Measurements from ENCODE around the gene LRP5. TPM values are rescaled to one million over a fixed set of nuclear protein-coding genes. Genes with fewer than 3 reads are reported as not detected.

LRP5 gene
- total RNA-seq, 4 donors from 2014 or later = 22.3 to 43.2 (median 33.8) TPM

DNA sequence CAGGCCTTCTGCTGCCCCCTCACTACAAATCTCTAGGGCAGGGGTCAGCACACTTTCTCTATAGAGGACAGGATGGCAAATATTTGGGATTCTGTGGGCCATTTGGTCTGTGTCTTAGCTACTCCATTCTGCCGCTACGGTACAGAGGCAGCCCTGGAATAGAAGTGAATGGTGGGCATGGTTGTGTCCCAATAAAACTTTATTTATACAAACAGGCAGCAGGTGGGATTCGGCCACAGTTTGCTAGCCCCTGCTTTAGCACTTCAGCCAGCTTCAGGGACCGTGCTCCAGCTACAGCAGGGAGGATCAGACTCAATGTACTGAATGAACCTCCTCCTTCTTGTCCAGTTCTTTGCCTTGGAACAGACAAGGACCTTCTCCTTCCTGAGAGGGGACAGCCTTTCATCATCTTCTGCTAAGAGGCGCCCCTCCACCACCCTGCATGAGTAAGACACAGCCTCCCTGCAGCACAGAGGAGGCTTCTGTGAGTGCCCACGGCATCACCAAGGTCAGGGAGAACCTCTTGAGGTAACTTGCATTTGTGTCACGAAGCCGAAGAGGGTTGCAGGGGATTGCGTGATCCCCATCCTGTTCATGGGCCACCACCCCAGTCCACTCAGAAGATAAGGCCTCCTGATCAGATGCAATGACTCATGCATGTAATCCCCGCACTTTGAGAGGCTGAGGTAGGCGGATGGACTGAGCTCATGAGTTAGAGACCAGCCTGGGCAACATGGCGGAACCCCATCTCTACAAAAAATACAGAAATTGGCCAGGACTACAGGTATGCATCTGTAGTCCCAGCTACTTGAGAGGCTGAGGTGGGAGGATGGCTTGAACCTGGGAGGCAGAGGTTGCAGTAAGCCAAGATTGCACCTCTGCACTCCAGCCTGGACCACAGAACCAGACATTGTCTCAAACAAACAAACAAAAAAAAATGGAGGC, 45.2 kb upstream of the LRP5 start:
- TF ChIP-seq POLR2A (IDR thresholded peaks at IDR 0.05) = no peak
- peak in 1 of 2 donors; percentile 3 for DNase-seq (ENCODE audit: low spot score in 2 of 2)

DNA sequence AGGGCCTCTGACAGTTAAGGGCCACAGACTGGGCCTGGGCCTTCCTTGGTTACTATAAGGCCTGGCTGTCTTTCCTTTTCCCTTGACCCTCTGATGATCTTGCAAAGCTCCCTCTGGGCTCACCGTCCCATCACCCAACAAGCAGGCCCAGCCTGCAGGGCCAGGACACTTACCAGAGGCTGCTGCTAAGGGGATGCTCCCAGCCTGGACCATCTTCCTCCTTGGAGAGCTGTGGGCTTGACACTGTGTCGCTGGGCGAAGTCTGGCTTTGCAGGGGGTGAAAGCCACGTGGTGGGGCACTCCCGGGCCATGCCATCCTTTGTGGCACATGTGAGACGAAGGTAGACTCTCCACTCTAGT, 44.5 kb upstream of the LRP5 start:
- H3K4me3 ChIP-seq = no peak overlapping the region
- peaks cover 4 to 47% (median 11%) of the 10 kb centered on the region in 3 donors for H3K36me3 ChIP-seq
- peaks cover 0 to 82% (median 48%) of the 10 kb centered on the region in 4 donors for H3K4me1 ChIP-seq
- WGBS, 2 donors = 71 to 85% methylated on average over 6 of the region's 6 CpGs
- no peak for TF ChIP-seq POLR2A (IDR thresholded peaks at IDR 0.05)
- no peak for TF ChIP-seq EP300 (IDR thresholded peaks at IDR 0.05)
- no peak for TF ChIP-seq CTCF (IDR thresholded peaks at IDR 0.05)
- DNase-seq (ENCODE audit: low spot score in 2 of 2) = peak in 1 of 2 donors; percentile 2
- H3K9me3 ChIP-seq = no peaks in the 10 kb centered on the region
- no peaks in the 10 kb centered on the region for H3K27me3 ChIP-seq
- peak overlapping the region; percentile 56 to 95 (median 88) for H3K27ac ChIP-seq

More for the DNA sequence above, 45.2 kb upstream of the LRP5 start:
- H3K9me3 ChIP-seq = no peaks in the 10 kb centered on the region
- H3K36me3 ChIP-seq = peaks cover 4 to 53% (median 11%) of the 10 kb centered on the region in 3 donors
- peaks cover 0 to 77% (median 45%) of the 10 kb centered on the region in 4 donors for H3K4me1 ChIP-seq
- H3K27me3 ChIP-seq = no peaks in the 10 kb centered on the region
- peak overlapping the region in 1 of 4 donors; percentile 26 for H3K4me3 ChIP-seq
- 79 to 87% methylated on average over 11 to 12 of the region's 12 CpGs for WGBS, 2 donors
- H3K27ac ChIP-seq = peak overlapping the region; percentile 56 to 95 (median 88)

GRCh38 chr11:68269414-68270081, 42.8 kb upstream of the LRP5 start:
- peak in 1 of 2 donors; percentile 5 for DNase-seq (ENCODE audit: low spot score in 2 of 2)

DNA sequence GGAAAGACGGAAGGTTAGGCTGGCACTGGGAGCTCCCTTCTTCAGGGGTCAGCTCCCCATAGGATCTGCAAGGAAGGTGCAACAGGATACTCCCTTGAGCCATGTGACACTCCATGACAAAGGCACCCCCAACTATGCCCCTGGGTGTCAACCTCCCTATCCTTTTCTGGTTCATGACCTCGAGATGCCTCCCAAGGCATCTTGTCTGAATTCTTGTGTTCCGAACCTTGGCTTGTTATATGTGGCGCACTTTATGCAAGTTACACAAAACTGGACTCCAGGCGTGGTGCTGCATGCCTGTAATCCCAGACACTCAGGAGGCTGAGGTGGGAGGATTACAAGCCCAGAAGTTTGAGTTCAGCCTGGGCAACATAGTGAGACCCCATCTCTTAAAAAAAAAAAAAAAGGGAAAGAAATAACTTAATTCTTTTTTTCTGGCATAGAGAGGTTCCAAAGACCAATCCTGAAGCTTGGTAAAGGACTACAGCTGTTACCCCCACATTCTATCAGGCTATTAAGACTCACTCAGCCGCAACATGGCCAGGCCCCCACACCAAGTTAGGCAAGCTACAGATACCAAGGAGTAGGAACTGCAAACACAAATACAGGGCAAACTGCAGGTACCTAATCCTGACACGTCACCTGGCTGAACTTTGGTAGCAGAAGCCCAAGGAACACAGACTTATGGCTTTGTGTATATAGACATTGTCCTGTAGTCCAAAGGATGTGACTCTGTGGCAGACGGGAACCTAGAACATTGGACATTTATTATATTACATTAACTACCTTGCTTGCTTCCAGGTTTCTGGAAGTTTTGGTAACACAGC, 42.0 kb upstream of the LRP5 start:
- 40 to 63% methylated on average over 8 of the region's 8 CpGs for WGBS, 2 donors
- DNase-seq (ENCODE audit: low spot score in 2 of 2) = peak in 1 of 2 donors; percentile 3
- Histone ChIP-seq H3K4me3 (peak overlapping the region; percentile 66 to 93 (median 81)), H3K4me1 (peaks cover 0 to 66% (median 46%) of the 10 kb centered on the region in 4 donors), H3K9me3 (no peaks in the 10 kb centered on the region), H3K36me3 (peaks cover 0 to 25% (median 11%) of the 10 kb centered on the region in 3 donors), H3K27ac (peak overlapping the region; percentile 91 to 99 (median 95)), H3K27me3 (no peaks in the 10 kb centered on the region)
- TF ChIP-seq CTCF (IDR thresholded peaks at IDR 0.05) (no peak), POLR2A (IDR thresholded peaks at IDR 0.05) (no peak), EP300 (IDR thresholded peaks at IDR 0.05) (no peak)

More at GRCh38 chr11:68269414-68270081, 42.8 kb upstream of the LRP5 start:
- H3K27me3 ChIP-seq = no peaks in the 10 kb centered on the region
- no peaks in the 10 kb centered on the region for H3K9me3 ChIP-seq
- peak overlapping the region in 2 of 4 donors; percentile 19 to 93 for H3K4me3 ChIP-seq
- peaks cover 0 to 33% (median 11%) of the 10 kb centered on the region in 3 donors for H3K36me3 ChIP-seq
- WGBS, 2 donors = 40 to 50% methylated on average over 10 of the region's 10 CpGs
- TF ChIP-seq POLR2A (IDR thresholded peaks at IDR 0.05) = peak in 1 of 2 donors; percentile 33
- peak in 1 of 2 donors; percentile 72 for TF ChIP-seq EP300 (IDR thresholded peaks at IDR 0.05)
- no peak for TF ChIP-seq CTCF (IDR thresholded peaks at IDR 0.05)
- peaks cover 0 to 74% (median 50%) of the 10 kb centered on the region in 4 donors for H3K4me1 ChIP-seq
- H3K27ac ChIP-seq = peak overlapping the region; percentile 91 to 99 (median 95)
